Activated T-helper 9 cell treated with anti-CD3 and anti-CD28 coated beads, Interleukin-2, amount 50 U/mL, for 16 hours (primary cell): ENCODE measurements around the gene EXD1.
"Not testable (repeated sequence)": the region's sequence is repeated elsewhere in the genome, so short reads cannot be mapped to it uniquely, and the experiment has no call there.

ENCODE experiments used
- DNase-seq: peaks from one replicate; pipeline ENCODE4 v3.0.0-alpha.2; 2020; ENCODE audit warnings: low read depth

The EXD1 gene

GRCh38 chr15:41230650-41231421 lies at the start of gene EXD1, which contains the start of gene CHP1:
EXD1 (minus strand) TSS chr15:41230757; CDS start chr15:41226575, 4,182 bp downstream.
CHP1 (plus strand) TSS chr15:41231268; CDS start chr15:41231383, 115 bp downstream.
- DNase-seq: peak; percentile 94

- no peak for DNase-seq
Observed at GRCh38 chr15:41279535-41280283, 49.2 kb upstream of the EXD1 start.

- no peak for DNase-seq
Observed at GRCh38 chr15:41278319-41278718, 47.8 kb upstream of the EXD1 start.

- no peak for DNase-seq
Observed at GRCh38 chr15:41276831-41277230, 46.3 kb upstream of the EXD1 start.

GRCh38 chr15:41269887-41270286 lies 39.3 kb upstream of the EXD1 start:
- DNase-seq: no peak

- no peak for DNase-seq
Observed at GRCh38 chr15:41263891-41264351, 33.4 kb upstream of the EXD1 start.

GRCh38 chr15:41262571-41262970 lies 32.0 kb upstream of the EXD1 start:
- no peak for DNase-seq

GRCh38 chr15:41260924-41261323 lies 30.4 kb upstream of the EXD1 start:
- not testable (repeated sequence) for DNase-seq

- DNase-seq: no peak
Observed at GRCh38 chr15:41259546-41260189, 29.1 kb upstream of the EXD1 start.

- DNase-seq: no peak
Observed at GRCh38 chr15:41258750-41259471, 28.4 kb upstream of the EXD1 start.

GRCh38 chr15:41256577-41257038 lies 26.1 kb upstream of the EXD1 start:
- DNase-seq: no peak

- no peak for DNase-seq
Observed at GRCh38 chr15:41256103-41256502, 25.5 kb upstream of the EXD1 start.

GRCh38 chr15:41254560-41254959 lies 24.0 kb upstream of the EXD1 start:
- DNase-seq: no peak

GRCh38 chr15:41251411-41251810 lies 20.9 kb upstream of the EXD1 start:
- DNase-seq: no peak

- DNase-seq: not testable (repeated sequence)
Observed at GRCh38 chr15:41250745-41251144, 20.2 kb upstream of the EXD1 start.

GRCh38 chr15:41241221-41241964 lies 10.8 kb upstream of the EXD1 start:
- no peak for DNase-seq

- DNase-seq: no peak
Observed at GRCh38 chr15:41238100-41238499, 7.5 kb upstream of the EXD1 start.

GRCh38 chr15:41235929-41236328 lies 5.4 kb upstream of the EXD1 start:
- no peak for DNase-seq

- DNase-seq: not testable (repeated sequence)
Observed at GRCh38 chr15:41235228-41235627, 4.7 kb upstream of the EXD1 start.

- no peak for DNase-seq
Observed at GRCh38 chr15:41233367-41233771, 2.8 kb upstream of the EXD1 start.
